Activated naive CD4-positive, alpha-beta T cell treated with anti-CD3 and anti-CD28 coated beads, Interleukin-2, amount 50 U/mL, for 72 hours (primary cell): ENCODE measurements around the gene MRC2. TPM values are rescaled to one million over a fixed set of nuclear protein-coding genes. Genes with fewer than 3 reads are reported as not detected.

Source experiments
- ATAC-seq, 2 donors: fragments of 150-1000 bp; cut with Tn5 transposase; 2 replicates each; pipeline ENCODE4 v1.10.0; 2021; ENCODE audit warnings: mild to moderate bottlenecking in 2 of 2, moderate library complexity in 2 of 2
- DNase-seq, 2 donors: peaks; one replicate each; pipeline ENCODE4 v3.0.0; 2021 to 2022; ENCODE audit warnings: low spot score in 2 of 2
- H3K27ac Mint-ChIP-seq, 2 donors: one replicate each; pipeline ENCODE4 v1.8.0; 2022; ENCODE audit warnings: mild to moderate bottlenecking in 2 of 2, mixed read lengths in 2 of 2
- H3K36me3 Mint-ChIP-seq, 2 donors: one replicate each; pipeline ENCODE4 v1.8.0; 2022; ENCODE audit warnings: mixed read lengths in 2 of 2
- H3K9me3 Mint-ChIP-seq, 2 donors: one replicate each; pipeline ENCODE4 v1.8.0; 2022; ENCODE audit warnings: mixed read lengths in 2 of 2
- total RNA-seq, 2 donors: library from RNA; stranded (reverse); gene quantifications; one replicate each; pipeline ENCODE4 v1.2.3, GENCODE V29; 2022

Gene MRC2
- total RNA-seq, 2 donors from 2014 or later, result 8.1 to 12.4 TPM

GRCh38 chr17:62727916-62728672 lies 100.6 kb downstream of the MRC2 start:
- peaks cover 0 to 10% of the 10 kb centered on the region in 2 donors for H3K36me3 Mint-ChIP-seq
- H3K27ac Mint-ChIP-seq, result no peak overlapping the region
- no peak for DNase-seq
- no peak for ATAC-seq
- no peaks in the 10 kb centered on the region for H3K9me3 Mint-ChIP-seq

DNA sequence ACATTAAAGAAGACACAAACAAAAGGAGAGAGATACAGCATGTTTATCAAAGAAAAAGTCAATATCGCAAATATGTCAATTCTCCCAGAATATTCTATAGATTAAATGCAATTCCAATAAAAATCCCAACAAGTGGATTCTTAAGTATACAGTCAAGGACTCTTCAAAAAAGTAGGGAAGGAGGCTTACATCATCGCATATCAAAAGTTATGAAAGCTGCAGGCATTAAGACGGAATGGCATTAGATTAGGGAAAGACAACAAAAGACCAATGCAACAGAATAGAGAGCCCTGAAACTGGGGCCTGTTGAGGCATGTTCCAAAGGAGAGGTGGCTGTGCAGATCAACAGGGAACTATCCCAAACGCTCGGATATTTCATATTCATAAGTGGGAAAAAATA lies 104.7 kb downstream of the MRC2 start:
- Mint-ChIP-seq H3K9me3 (no peaks in the 10 kb centered on the region), H3K27ac (no peak overlapping the region), H3K36me3 (peaks cover 0 to 10% of the 10 kb centered on the region in 2 donors)

GRCh38 chr17:62735044-62735651 lies 107.7 kb downstream of the MRC2 start:
- no peaks in the 10 kb centered on the region for H3K9me3 Mint-ChIP-seq
- H3K36me3 Mint-ChIP-seq, result peaks cover 0 to 4% of the 10 kb centered on the region in 2 donors
- no peak overlapping the region for H3K27ac Mint-ChIP-seq
- no peak for ATAC-seq
- no peak for DNase-seq

More for the DNA sequence above, 104.7 kb downstream of the MRC2 start:
- no peak for DNase-seq
- ATAC-seq, result no peak

DNA sequence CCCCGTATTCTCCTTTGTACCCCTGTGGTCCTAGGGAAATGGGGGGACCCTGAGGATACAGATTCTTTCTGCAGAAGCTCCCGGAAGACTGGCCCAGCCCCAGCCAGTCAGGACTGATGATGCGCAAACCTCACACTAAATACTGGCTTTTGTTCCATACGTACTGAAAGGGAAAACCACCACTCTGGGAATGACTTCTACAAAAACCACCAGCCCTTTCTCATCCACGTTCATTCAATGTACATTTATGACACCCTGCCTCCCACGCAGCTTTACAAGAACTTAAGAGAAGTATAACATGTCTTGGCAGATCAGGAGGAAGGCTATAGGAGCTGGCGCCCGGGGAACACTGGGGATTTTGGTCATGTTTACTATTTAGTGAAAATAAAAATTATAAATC lies 110.0 kb downstream of the MRC2 start:
- peak; percentile 87 to 88 for ATAC-seq
- no peak for DNase-seq
- no peak overlapping the region for H3K27ac Mint-ChIP-seq

DNA sequence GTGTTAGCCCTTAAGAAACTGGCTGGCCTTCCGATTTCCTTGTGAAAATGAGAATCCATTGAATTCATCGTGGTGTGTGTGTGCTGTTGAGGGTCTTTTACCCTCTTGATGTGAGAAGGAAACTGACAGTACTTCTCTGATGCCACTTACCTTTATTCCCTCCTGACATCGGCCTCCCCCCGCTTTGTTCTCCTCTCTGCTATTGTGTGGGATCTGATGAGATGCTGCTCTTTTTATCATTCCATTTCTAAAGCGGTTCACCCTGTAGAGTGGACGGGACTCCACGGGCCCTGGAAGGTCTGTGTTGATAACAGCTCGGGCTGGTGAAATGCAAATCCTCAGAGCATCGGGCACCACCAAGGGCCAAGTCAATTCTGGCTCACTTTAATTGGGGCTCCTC lies 110.8 kb downstream of the MRC2 start:
- Mint-ChIP-seq H3K27ac (no peak overlapping the region), H3K9me3 (no peaks in the 10 kb centered on the region), H3K36me3 (peaks cover 0 to 4% of the 10 kb centered on the region in 2 donors)
- ATAC-seq, result no peak
- DNase-seq, result no peak

More for the DNA sequence above, 110.0 kb downstream of the MRC2 start:
- Mint-ChIP-seq H3K9me3 (no peaks in the 10 kb centered on the region), H3K36me3 (peaks cover 0 to 4% of the 10 kb centered on the region in 2 donors)

DNA sequence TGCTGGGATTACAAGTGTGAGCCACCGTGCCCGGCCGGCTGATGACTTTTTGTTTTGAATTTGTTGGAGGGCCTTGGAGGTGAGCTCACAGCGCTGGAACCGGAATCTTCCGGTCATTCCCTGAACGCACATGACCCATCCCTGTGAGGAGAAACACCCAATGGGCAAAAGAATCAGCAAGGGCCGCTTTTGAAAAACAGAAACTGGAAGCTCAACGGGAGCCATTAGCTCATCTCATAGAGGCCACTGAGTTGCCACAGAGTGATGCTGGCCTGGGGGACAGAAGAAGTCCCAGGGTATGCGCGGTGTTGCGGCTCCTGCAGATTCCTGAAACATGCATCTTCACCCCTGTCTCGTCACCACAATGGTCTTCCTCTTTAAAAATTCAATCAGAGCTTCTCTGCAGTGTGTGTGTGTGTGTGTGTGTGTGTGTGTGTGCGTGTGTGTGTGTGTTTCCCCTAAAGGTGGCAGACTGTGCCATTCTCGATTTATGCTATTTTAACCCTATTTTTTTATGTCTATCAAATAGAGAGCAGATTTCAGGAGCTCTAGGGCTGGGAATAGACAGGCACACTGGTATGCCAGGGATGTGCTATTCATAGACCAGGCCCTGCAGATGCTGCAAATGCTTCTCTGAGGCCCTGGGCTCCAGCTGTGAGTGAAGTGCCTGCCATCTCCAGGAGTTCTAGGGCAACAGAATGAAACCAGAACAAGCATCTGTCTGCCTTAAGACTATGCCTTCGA lies 112.3 kb downstream of the MRC2 start:
- ATAC-seq, result no peak
- no peaks in the 10 kb centered on the region for H3K9me3 Mint-ChIP-seq
- H3K36me3 Mint-ChIP-seq, result peaks cover 0 to 4% of the 10 kb centered on the region in 2 donors
- DNase-seq, result no peak
- no peak overlapping the region for H3K27ac Mint-ChIP-seq

DNA sequence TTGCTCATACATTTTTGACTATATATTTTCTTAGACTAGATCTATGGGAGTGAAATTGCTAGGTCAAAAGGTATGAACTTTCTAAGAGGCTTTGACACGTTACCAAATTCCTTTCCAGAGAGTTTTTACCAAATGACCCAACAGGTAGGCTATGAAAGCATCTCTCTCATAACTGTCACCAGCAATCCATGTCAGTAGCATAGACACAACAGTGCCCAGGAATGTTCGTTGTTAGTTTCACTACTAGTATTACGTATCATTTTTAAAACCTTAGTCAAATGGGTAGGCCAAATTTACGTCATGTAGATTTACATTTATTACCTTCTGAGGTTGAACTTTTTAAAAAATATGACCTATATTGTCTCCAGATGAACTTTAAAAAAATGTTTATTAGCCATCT lies 113.8 kb downstream of the MRC2 start:
- Mint-ChIP-seq H3K27ac (no peak overlapping the region), H3K36me3 (peaks cover 0 to 4% of the 10 kb centered on the region in 2 donors), H3K9me3 (no peaks in the 10 kb centered on the region)
- ATAC-seq (peak; percentile 48 to 63), DNase-seq (no peak)

Other genes starting within 250 kb of the MRC2 start
- gene EFCAB3, start 247.1 kb upstream of the MRC2 start, total RNA-seq, result not detected
- gene METTL2A, start 203.8 kb upstream of the MRC2 start, total RNA-seq, result 10 to 100 TPM; 22.7 to 25.1 TPM
- 10 to 100 TPM; 40.7 to 44.4 TPM for gene TLK2, start 148.8 kb upstream of the MRC2 start, total RNA-seq
- not detected for gene MARCHF10, start 180.6 kb downstream of the MRC2 start, total RNA-seq